C4-2B (cell line): ENCODE results near the gene ANKRD24.
"Not testable (repeated sequence)": the region's sequence is repeated elsewhere in the genome, so short reads cannot be mapped to it uniquely, and the experiment has no call there.

Experiments
- H3K27ac ChIP-seq: fragments of 450-650 bp; 2 replicates; pipeline ENCODE4 v1.5.1; 2017
- CTCF ChIP-seq: fragments of 450-650 bp; conservative IDR thresholded peaks from 2 replicates; pipeline ENCODE4 v1.5.1; 2017; ENCODE audit warnings: mild to moderate bottlenecking
- ZFX ChIP-seq: fragments of 450-650 bp; IDR thresholded peaks from 2 replicates; pipeline ENCODE4 v1.6.1; 2017

The ANKRD24 gene

GRCh38 chr19:4217429-4218264 is 35.2 kb downstream of the ANKRD24 start:
- TF ChIP-seq ZFX (no peak), CTCF (no peak)
- H3K27ac ChIP-seq: no peak overlapping the region

DNA sequence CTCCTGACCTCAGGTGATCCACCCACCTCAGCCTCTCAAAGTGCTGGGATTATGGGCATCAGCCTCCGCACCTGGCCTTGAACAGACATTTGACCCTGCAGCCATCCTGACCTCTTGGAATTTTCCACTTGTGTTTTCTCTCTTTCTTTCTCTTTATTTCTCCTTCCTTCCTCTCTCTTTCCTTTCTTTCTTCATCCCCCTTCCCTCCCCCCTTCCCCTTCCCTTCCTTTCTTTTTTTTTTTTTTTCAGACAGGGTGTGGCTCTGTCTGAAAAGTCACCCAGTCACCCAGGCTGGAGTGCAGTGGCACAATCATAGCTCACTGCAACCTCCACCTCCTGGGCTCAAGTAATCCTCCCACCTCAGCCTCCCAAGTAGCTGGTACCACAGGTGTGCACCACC is 36.0 kb downstream of the ANKRD24 start:
- not testable (repeated sequence) for H3K27ac ChIP-seq

DNA sequence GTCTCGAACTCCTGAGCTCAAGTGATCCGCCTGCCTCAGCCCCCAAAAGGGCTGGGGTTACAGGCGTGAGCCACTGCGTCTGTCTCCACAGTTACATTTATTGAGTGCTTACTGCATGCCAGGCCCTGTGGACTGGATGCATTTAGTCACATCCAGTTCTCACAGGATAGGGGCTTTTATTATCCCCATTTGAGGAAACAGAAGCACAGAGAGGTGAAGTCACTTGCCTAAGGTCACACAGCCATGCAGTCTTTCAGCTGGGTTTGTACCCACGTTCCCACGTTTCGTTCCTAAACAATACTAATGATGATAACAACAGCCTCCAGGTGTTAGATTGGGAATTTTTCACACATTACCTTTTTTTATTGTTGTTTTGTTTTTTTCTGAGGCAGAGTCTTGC is 37.7 kb downstream of the ANKRD24 start:
- TF ChIP-seq ZFX (no peak), CTCF (no peak)

DNA sequence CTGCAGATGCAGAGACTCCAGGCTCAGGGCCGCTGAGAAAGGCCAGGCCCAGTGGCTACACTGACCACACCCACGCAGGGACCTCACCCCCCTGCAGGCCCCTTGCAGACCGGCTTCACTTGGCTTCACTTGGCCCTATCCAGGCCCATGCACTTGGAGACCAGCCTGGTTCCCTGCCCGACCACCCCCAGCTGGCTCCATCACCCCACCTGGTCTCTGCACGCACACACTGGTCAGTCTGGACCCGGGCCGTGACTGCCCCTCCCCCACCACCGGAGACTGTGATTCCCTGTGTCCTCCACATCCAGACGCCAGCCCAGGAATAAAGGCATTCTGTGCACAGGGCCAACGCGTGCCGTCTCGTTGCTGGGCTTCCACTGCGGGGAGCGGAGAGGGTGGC is 42.0 kb downstream of the ANKRD24 start:
- TF ChIP-seq ZFX (no peak), CTCF (no peak)
- no peak overlapping the region for H3K27ac ChIP-seq

More for the DNA sequence above, 37.7 kb downstream of the ANKRD24 start:
- no peak overlapping the region for H3K27ac ChIP-seq

GRCh38 chr19:4225885-4226284 is 43.4 kb downstream of the ANKRD24 start:
- TF ChIP-seq ZFX (no peak), CTCF (no peak)
- no peak overlapping the region for H3K27ac ChIP-seq

DNA sequence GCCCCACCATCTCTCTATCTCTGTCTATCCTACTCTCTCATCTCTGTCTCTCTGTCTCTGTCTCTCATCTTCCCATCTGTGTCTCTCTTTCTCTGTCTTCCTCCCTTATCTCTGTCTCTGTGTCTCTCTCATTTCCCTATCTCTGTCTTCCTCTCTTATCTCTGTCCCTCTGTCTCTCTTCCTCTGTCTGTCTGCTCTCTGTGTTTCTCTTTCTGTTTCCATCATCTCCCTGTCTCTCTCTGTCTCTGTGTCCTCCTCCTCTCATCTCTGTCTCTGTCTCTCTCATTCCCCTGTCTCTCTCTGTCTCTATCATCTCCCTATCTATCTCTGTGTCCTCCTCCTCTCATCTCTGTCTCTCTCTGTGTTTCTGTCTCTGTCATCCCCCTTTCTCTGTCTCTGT is 45.3 kb downstream of the ANKRD24 start:
- no peak overlapping the region for H3K27ac ChIP-seq
- TF ChIP-seq ZFX (no peak), CTCF (no peak)

DNA sequence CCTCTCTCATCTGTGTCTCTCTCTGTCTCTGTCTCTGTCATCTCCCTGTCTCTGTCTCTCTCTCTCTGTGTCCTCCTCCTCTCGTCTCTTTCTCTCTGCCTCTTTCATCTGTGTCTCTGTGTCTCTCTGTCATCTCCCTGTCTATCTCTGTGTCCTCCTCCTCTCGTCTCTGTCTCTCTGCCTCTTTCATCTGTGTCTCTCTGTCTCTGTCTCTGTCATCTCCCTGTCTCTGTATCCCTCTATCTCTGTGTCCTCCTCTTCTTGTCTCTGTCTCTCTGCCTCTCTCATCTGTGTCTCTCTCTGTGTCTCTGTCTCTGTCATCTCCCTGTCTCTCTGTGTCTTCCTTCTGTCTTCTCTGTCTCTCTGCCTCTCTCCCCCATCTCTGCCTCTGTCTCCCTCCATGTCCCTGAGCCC is 46.3 kb downstream of the ANKRD24 start:
- no peak overlapping the region for H3K27ac ChIP-seq

More for the DNA sequence above, 46.3 kb downstream of the ANKRD24 start:
- TF ChIP-seq CTCF: no peak
- TF ChIP-seq ZFX: no peak
